ENCODE data around the gene IFI27L1.

The IFI27L1 gene

GRCh38 chr14:94143711-94144110, 62.6 kb downstream of the IFI27L1 start:
- H3K4me3 Mint-ChIP-seq: no peak overlapping the region
- H3K27ac Mint-ChIP-seq: no peak overlapping the region
- H3K4me1 Mint-ChIP-seq: peaks cover 11% of the 10 kb centered on the region
- no peaks in the 10 kb centered on the region for H3K36me3 Mint-ChIP-seq
- peaks cover 3% of the 10 kb centered on the region for H3K27me3 Mint-ChIP-seq
- H3K9me3 Mint-ChIP-seq: no peaks in the 10 kb centered on the region

- Mint-ChIP-seq H3K4me1 (peaks cover 11% of the 10 kb centered on the region), H3K4me3 (no peak overlapping the region), H3K27ac (peak overlapping the region; percentile 66), H3K27me3 (no peaks in the 10 kb centered on the region), H3K9me3 (no peaks in the 10 kb centered on the region), H3K36me3 (no peaks in the 10 kb centered on the region)
Observed at GRCh38 chr14:94144765-94145164, 63.7 kb downstream of the IFI27L1 start.

- peaks cover 11% of the 10 kb centered on the region for H3K4me1 Mint-ChIP-seq
- H3K27me3 Mint-ChIP-seq: no peaks in the 10 kb centered on the region
- no peaks in the 10 kb centered on the region for H3K36me3 Mint-ChIP-seq
- H3K9me3 Mint-ChIP-seq: no peaks in the 10 kb centered on the region
- no peak overlapping the region for H3K4me3 Mint-ChIP-seq
- H3K27ac Mint-ChIP-seq: no peak overlapping the region
Observed at GRCh38 chr14:94145902-94146527, 64.9 kb downstream of the IFI27L1 start.
